Urinary bladder (tissue), 4 donors: Measurements from ENCODE around the gene ACAA1. TPM values are rescaled to one million over a fixed set of nuclear protein-coding genes. Genes with fewer than 3 reads are reported as not detected.
"Not testable (repeated sequence)": the region's sequence is repeated elsewhere in the genome, so short reads cannot be mapped to it uniquely, and the experiment has no call there.

Experiments
- DNase-seq: peaks from one replicate; pipeline ENCODE4 v3.0.0-alpha.2; 2015; ENCODE audit errors: extremely low spot score
- H3K27ac ChIP-seq: one replicate; pipeline ENCODE4 v1.5.1; 2013; ENCODE audit warnings: low read depth, mild to moderate bottlenecking, moderate library complexity
- H3K36me3 ChIP-seq: one replicate; pipeline ENCODE4 v1.6.1; 2013; ENCODE audit warnings: mild to moderate bottlenecking, moderate library complexity; ENCODE audit not compliant: insufficient read depth
- H3K4me1 ChIP-seq: one replicate; pipeline ENCODE4 v1.6.1; 2013; ENCODE audit warnings: mild to moderate bottlenecking, moderate library complexity; ENCODE audit not compliant: insufficient read depth
- H3K4me3 ChIP-seq: one replicate; pipeline ENCODE4 v1.5.1; 2013; ENCODE audit warnings: low read depth, low read length
- WGBS: extraction: QIAGEN DNeasy Blood & Tissue Kit; methylation state at CpG from one replicate; pipeline ENCODE4 v1.1.7; 2013; 5-methylcytosine and 5-hydroxymethylcytosine counted together
- polyA plus RNA-seq: library from polyadenylated mRNA; stranded (reverse); fragments of 200-250 nt; gene quantifications from one replicate; pipeline ENCODE4 v1.2.3, GENCODE V29; 2013
- total RNA-seq: library from RNA; depleted of rRNA; stranded (reverse); fragments of >200 nt; gene quantifications from one replicate; pipeline ENCODE4 v1.2.3, GENCODE V29; 2014
- donor health status: healthy with polysubstance abuse.
- donor health status: healthy.

The ACAA1 gene
- total and polyA plus RNA-seq, 2 donors: 16.2 to 55.3 TPM

DNA sequence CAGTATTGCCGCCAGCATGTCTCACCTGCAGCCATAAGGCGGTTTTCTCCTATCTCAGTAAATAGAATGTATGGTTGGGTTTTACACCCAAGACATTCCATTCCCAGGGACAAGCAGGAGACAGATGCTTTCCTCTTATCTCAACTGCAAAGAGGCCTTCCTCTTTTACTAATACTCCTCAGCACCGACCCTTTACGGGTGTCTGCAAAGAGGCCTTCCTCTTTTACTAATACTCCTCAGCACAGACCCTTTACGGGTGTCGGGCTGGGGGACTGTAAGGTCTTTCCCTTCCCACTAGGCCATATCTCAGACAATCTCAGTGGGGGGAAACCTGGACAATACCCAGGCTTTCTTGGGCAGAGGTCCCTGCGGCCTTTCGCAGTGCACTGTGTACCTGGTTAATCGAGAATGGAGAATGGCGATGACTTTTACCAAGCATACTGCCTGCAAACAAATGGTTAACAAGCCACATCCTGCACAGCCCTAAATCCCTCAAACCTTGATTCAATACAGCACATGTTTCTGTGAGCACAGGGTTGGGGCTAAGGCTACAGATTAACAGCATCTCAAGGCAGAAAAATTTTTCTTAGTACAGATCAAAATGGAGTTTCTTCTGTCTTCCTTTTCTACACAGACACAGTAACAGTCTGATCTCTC is 1.2 kb downstream of the ACAA1 start:
- H3K4me1 ChIP-seq, DNase-seq, H3K36me3 ChIP-seq, H3K27ac ChIP-seq: not testable (repeated sequence)
- 51% methylated on average over 10 of the region's 10 CpGs for WGBS
- H3K4me3 ChIP-seq: peak overlapping the region; percentile 94

DNA sequence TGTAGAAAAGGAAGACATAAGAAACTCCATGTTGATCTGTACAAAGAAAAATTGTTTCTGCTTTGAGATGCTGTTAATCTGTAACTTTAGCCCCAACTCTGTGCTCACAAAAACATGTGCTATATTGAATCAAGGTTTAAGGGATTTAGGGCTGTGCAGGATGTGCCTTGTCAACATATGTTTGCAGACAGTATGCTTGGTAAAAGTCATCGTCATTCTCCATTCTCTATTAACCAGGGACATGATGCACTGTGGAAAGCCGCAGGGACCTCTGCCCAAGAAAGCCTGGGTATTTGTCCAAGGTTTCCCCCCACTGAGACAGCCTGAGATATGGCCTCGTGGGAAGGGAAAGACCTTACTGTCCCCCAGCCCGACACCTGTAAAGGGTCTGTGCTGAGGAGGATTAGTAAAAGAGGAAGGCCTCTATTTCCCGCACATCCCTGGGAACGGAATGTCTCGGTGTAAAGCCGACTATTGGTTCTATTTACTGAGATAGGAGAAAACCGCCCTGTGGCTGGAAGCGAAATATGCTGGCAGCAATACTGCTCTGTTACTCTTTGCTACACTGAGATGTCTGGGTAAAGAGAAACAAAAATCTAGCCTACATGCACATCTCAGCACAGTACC is 2.3 kb downstream of the ACAA1 start:
- 81% methylated on average over 10 of the region's 10 CpGs for WGBS
- H3K4me3 ChIP-seq, H3K27ac ChIP-seq, DNase-seq, H3K4me1 ChIP-seq, H3K36me3 ChIP-seq: not testable (repeated sequence)

DNA sequence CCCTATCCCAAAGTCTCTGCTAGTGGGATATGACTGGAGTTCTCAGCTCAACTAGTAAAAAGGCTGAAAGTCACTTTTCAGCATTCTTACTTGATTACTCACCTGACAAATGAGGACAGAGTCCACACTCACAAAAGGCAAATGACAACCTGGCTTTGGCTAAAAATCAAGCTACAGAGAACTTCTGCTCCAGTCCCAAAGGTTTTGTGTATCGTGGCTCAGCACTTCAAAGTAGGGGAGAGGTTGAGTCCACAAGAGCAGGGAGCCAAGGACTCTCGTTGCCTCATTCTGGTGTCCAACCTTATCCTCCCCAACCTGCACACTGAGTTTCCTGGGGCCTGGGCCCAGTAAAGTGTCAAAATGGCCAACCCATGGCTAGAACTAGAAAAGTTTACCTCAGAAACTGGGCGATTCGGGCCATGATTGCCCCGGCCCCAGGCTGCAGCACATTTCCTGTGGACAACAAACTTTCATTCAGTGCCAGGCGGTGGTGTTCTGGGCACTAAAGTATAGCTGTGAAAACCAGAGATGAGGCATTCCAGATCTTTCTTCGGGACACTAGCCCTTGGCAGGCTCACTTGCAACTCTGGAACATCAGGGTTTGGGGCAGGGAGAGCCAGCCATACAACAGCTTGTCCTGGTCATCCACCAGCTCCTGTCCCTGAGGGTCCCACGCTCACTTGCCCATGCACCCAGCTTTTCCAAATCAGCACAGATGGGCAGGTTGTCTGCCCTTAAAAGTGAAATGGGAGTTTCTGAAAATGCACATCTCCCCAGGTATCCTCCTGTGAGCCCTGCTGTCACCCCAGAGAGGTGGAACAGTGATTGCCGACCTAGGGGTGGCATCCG is 3.1 kb downstream of the ACAA1 start:
- H3K4me3 ChIP-seq: no peak overlapping the region
- H3K4me1 ChIP-seq: no peaks in the 10 kb centered on the region
- H3K36me3 ChIP-seq: peaks cover 2% of the 10 kb centered on the region
- DNase-seq: no peak
- H3K27ac ChIP-seq: no peak overlapping the region
- WGBS: 89% methylated on average over 10 of the region's 10 CpGs

DNA sequence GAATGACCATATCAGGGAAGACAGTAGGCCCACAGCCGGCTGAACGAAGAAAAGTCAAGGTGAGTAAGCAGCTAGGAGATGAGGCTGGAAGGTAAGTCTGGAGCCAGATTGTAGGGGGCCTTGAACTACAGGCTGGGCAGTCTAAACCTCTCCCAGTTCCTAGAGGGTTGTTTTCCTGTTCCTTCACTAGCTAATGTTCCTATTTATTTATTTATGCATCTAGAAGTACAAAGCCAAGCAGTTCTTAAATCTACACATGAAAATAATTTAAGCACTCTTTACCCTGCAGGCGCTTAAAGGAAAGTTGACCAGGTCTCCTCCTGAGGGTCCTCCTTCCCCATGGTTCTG is 3.7 kb downstream of the ACAA1 start:
- Histone ChIP-seq H3K36me3 (peaks cover 2% of the 10 kb centered on the region), H3K27ac (no peak overlapping the region), H3K4me1 (no peaks in the 10 kb centered on the region), H3K4me3 (no peak overlapping the region)
- DNase-seq: no peak
- WGBS: 92% methylated on average over 3 of the region's 3 CpGs

DNA sequence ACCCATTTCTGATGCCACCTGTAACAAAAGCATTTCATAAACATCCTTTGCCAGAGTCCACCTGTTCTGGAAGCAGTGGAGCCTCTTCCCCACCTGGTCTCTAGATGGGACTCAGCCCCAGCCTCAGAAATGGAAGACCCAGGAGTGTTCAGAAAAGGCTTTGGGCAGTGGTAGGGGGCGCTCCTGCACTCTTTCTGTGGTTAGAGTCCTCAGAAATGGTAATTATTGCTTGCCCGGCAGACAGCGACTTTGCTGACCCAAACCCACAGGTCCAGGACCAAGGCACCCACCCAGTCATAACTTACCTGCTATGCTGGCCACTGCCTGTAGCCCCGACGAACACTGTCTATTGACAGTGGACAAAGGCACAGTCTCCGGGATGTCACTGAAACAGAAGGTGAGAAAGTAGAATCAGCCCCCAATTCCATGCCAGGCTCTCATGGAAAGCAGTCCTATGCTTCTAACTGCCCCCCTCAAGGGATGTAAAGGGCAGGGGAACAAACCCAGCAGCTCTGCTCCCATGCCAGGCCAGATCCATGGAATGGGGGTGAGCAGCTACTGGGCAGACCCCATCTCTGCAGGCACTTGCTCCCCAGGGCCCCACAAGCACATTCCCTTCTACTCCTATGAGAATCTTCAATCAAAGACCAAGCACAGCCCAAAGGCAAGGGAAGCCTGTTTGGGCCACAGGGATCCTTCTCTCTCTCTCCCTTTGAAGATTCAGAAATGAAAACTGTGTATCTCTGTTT is 5.1 kb downstream of the ACAA1 start:
- WGBS: 61% methylated on average over 6 of the region's 6 CpGs
- no peak overlapping the region for H3K27ac ChIP-seq
- no peaks in the 10 kb centered on the region for H3K4me1 ChIP-seq
- peaks cover 7% of the 10 kb centered on the region for H3K36me3 ChIP-seq
- DNase-seq: no peak
- no peak overlapping the region for H3K4me3 ChIP-seq

DNA sequence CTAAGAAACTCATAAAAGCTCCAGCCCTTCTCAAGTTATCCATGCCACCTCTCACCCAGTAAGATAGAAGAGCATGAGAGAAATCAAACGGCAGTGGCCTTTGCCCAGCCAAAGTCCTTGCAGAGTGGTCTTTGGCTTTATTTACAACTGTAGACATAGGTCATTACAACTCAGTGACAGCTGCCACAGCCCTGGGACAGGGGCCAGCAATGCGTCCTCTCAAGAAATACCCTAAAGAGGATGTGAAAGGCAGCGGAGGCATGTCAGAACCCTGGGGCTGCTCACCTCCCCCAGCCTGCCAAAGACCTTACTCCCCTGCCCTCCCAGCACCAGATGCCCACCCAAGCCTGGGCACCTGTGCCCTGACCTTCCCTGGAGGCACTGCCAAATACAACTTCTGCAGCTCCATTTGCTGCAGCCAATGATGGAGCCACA is 6.3 kb downstream of the ACAA1 start:
- H3K4me3 ChIP-seq: no peak overlapping the region
- no peak for DNase-seq
- no peak overlapping the region for H3K27ac ChIP-seq
- peaks cover 7% of the 10 kb centered on the region for H3K36me3 ChIP-seq
- no peaks in the 10 kb centered on the region for H3K4me1 ChIP-seq
- WGBS: 80% methylated on average over 3 of the region's 3 CpGs

DNA sequence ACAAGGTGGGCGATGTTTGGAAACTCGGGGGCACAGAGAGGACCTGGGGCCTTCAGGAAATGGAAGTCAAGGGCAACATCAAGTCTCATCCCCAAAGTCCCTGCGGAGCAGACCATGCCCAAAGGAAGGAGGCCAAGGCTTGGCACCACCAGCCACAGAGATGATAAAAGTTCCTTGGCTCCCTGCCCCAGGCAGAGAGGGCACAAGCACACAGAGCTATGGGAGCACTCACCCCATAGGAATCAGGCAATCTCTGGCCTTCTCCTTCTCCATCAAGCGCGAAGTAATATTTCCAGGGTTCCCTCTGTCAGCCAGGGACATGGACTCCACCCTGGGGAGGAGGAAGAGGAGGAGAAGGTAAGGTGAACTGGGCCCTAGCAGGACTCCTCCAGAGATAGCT is 7.9 kb downstream of the ACAA1 start:
- Histone ChIP-seq H3K4me3 (no peak overlapping the region), H3K27ac (no peak overlapping the region), H3K36me3 (peaks cover 12% of the 10 kb centered on the region), H3K4me1 (no peaks in the 10 kb centered on the region)
- WGBS: 97% methylated on average over 5 of the region's 5 CpGs
- no peak for DNase-seq

DNA sequence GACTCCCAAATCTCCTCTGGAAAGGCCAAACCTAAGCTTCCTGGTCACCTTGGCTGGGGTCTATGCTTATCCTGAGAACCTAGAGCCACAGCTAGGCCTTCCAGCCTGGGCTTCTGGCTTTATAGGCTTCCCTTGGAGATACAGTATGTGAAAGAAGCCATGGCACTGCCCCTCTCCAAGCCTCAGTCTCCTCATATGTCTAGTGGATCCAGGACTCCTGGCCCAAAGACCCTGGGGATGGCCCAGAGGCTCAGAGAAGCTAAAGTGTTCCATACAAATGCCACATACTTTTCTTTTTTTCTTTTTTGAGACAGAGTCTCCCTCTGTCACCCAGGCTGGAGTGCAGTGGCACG is 8.6 kb downstream of the ACAA1 start:
- H3K36me3 ChIP-seq: peaks cover 12% of the 10 kb centered on the region
- H3K27ac ChIP-seq: no peak overlapping the region
- WGBS: 89% methylated on average over 1 of the region's 1 CpG
- no peak overlapping the region for H3K4me3 ChIP-seq
- DNase-seq: no peak
- no peaks in the 10 kb centered on the region for H3K4me1 ChIP-seq

DNA sequence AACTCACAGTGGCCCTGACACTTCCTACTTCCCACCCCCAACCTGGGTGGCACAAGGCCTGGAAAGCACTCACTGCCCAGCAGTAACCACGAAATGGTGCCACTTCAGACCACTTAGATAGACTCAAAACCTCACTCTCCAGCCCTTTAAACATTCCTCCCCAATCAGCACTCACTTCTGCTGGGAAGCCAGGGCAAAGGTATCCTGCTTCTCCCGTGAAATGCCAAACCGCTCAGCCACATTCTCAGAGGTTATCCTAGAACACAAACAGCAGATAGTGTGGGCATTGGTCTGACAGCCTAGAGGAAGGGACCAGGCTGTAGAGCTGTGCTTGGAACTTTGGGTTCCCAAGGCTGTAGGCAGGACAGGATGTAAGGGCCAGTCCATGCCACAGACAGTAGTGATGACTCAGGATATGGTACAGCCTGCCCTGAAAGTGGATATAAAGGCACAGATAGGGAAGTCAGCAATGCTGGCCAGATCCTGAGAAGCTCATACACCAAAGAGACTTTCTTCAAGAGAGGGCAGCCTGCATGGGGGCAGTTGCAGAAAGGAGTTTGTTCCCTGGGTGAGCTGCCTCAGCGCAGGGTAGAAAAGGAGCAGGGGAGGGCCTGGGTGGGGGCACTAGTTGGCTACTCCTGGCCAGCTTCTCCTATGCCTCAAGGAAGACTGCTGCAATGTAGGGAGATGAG is 9.2 kb downstream of the ACAA1 start:
- no peak for DNase-seq

DNA sequence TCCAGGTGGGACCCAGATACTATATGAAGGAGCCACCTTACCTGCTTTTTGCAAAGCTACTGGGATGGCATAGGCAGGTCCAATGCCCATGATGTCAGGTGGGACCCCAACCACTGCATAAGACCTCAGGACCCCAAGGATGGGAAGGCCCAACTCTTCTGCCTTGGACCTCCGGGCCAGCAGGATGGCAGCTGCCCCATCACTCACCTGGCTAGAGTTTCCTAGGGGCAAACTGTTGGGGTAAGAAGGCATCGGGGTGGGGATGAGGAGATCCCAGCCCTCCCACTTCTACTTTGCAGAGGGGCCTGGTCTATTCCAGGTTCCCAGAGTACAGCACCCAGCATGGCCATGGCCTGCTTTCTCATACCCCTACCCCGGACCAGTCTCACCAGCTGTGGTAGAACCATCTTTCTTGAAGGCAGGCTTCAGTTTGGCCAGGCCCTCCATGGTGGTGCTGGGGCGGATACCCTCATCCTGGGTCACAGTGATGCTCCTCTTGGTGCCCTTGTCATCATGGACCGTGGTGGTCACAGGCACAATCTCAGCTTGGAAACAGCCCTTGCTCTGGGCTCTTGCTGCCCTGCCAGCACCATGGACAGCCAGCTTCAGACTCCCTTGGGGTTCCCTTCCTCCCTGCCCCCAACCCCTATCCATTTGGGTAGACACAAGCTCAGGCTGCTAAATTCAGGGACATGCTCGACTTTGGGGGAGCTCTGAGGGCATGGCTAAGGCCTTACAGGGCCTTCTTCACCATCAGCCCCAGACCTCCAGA is 10.6 kb downstream of the ACAA1 start:
- WGBS: 94% methylated on average over 6 of the region's 6 CpGs

More for the DNA sequence above, 9.2 kb downstream of the ACAA1 start:
- H3K4me1 ChIP-seq: no peaks in the 10 kb centered on the region
- H3K27ac ChIP-seq: no peak overlapping the region
- H3K36me3 ChIP-seq: peaks cover 14% of the 10 kb centered on the region
- no peak overlapping the region for H3K4me3 ChIP-seq
- WGBS: 96% methylated on average over 4 of the region's 4 CpGs

DNA sequence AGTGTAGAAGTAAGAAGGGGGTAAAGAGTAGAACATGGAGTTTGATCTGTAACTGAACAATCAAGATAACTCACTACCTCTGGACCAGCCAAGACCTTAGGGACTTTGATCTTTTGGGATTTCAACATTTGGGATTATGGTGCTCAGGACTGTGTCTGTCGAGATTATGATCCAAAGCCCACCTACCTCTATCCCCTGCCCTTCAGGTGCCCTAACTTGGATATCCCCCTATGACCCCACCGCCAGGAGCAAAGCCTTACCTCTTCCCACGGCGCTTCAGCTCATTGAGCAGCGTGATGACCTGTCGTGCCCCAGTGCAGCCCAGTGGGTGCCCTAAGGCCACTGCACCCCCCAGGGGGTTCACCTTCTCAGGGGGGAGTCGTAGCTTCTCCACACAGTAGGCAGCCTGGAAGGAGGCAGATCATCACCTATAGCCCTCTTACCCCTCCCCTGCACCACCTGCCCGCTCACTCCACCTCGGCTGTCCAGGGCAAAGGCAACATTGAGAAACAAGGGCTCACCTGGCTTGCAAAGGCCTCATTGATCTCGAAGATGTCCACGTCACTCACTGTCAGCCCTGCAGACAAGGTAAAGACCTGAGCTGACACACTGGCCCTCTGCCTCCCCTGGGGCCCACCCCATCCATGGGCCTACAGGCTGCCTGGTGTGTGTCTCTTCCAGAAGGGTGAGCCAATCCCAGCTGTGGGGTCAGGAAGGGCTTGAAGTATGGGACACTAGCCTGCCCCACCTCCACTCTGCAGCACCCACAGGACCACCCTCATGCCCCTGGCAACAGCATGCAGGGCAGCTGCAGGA is 11.4 kb downstream of the ACAA1 start:
- DNase-seq: no peak
- peaks cover 16% of the 10 kb centered on the region for H3K36me3 ChIP-seq

More for the DNA sequence above, 10.6 kb downstream of the ACAA1 start:
- Histone ChIP-seq H3K4me1 (no peaks in the 10 kb centered on the region), H3K4me3 (no peak overlapping the region), H3K27ac (no peak overlapping the region), H3K36me3 (peaks cover 19% of the 10 kb centered on the region)
- DNase-seq: no peak

More for the DNA sequence above, 11.4 kb downstream of the ACAA1 start:
- Histone ChIP-seq H3K27ac (no peak overlapping the region), H3K4me3 (no peak overlapping the region), H3K4me1 (no peaks in the 10 kb centered on the region)
- WGBS: 98% methylated on average over 11 of the region's 11 CpGs
